ENCODE results near the gene SLC46A2.

DNA sequence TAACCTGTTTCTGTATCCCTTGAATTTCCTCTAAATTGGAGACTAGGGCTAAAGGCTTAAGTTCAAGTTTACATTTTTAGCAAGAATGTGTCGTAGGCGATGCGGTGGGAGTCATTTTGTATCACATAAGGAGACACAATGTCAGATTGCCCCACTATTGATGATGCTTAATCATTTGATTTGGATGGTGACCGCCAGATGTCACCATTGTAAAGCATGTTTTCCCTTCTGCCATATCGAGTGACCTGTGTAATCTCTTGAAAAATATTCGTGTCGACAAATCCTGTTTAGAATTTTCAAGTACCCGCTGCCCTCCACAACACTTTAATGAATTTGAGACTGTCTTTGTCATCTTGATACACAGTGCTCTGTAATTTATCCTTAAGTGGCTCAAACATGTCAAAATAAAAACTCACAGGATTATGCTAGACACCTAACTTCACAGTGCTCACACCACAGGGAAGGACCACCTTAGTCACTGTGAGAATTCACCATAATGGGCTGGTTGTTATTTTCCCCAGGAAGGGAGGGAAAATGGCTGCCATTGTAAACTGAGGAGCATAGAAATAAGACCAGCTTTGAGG lies 34.5 kb upstream of the SLC46A2 start:
- TF ChIP-seq CTCF (IDR thresholded peaks at IDR 0.05; ENCODE audit: low read length) (peak; percentile 65), EZH2 (IDR thresholded peaks at IDR 0.05; ENCODE audit: borderline replicate concordance, low read length) (no peak)

Measured in OCI-LY1 (cell line).